ENCODE results near the gene PDAP1. TPM values are rescaled to one million over a fixed set of nuclear protein-coding genes. Genes with fewer than 3 reads are reported as not detected.

Gene PDAP1
- total and polyA plus RNA-seq, 2 of the 13 experiments (the other 11 are each of a cell fraction or from before 2014, with no cell fraction given) = 13.0 to 100 TPM

GRCh38 chr7:99375070-99375807 is 33.2 kb downstream of the PDAP1 start (continued):
- TF ChIP-seq ZNF574 (CRISPR knock-in tag; IDR thresholded peaks at IDR 0.05) (peak; percentile 49), SPEN (CRISPR knock-in tag; IDR thresholded peaks at IDR 0.05; ENCODE audit: low read depth) (peak; percentile 69), KDM2A (CRISPR knock-in tag; IDR thresholded peaks at IDR 0.05; ENCODE audit: borderline replicate concordance, low read depth) (0 out of 2 replicates have a peak, but pooled peaks have one; percentile 46), MXI1 (IDR thresholded peaks at IDR 0.05; ENCODE audit: borderline replicate concordance, low read depth, low read length) (peak; percentile 47; the same call in 1 of the 3 replicates), GMEB2 (CRISPR knock-in tag; IDR thresholded peaks at IDR 0.05; ENCODE audit: low read depth) (no peak), RFX5 (IDR thresholded peaks at IDR 0.05; ENCODE audit: low read depth, low read length) (0 out of 2 replicates have a peak, but pooled peaks have one; percentile 13), MIER2 (CRISPR knock-in tag; IDR thresholded peaks at IDR 0.05) (no peak), YY1 (IDR thresholded peaks at IDR 0.05; ENCODE audit: insufficient read depth, insufficient replicate concordance, low read depth, low read length) (peak; percentile 22), CCDC6 (CRISPR knock-in tag; IDR thresholded peaks at IDR 0.05) (no peak), ZNF605 (CRISPR knock-in tag; IDR thresholded peaks at IDR 0.05) (peak; percentile 20; the same call in 1 of the 2 replicates), SP1 (IDR thresholded peaks at IDR 0.05) (no peak), SP1 (CRISPR knock-in tag; IDR thresholded peaks at IDR 0.05) (peak; percentile 45; the same call in 1 of the 2 replicates), CEBPZ (IDR thresholded peaks at IDR 0.05; ENCODE audit: low read length) (no peak), ESRRA (CRISPR knock-in tag; IDR thresholded peaks at IDR 0.05; ENCODE audit: low read depth) (no peak), ZNF768 (CRISPR knock-in tag; IDR thresholded peaks at IDR 0.05) (peak; percentile 27; the same call in 1 of the 2 replicates), ZNF770 (CRISPR knock-in tag; IDR thresholded peaks at IDR 0.05) (peak; percentile 99)
